GM10266 (cell line): ENCODE results near the gene CLCF1.

Source experiments
- DNase-seq: peaks from one replicate; pipeline ENCODE4 v3.0.0; 2012; ENCODE audit errors: extremely low spot score
- TF ChIP-seq, protein P1 (sequence below): IDR thresholded peaks from 2 replicates; pipeline ENCODE4 v1.5.1; 2012; ENCODE audit warnings: mild to moderate bottlenecking, low read depth; ENCODE audit not compliant: control insufficient read depth, insufficient read depth; ENCODE audit errors: missing control alignments

The CLCF1 gene

DNA sequence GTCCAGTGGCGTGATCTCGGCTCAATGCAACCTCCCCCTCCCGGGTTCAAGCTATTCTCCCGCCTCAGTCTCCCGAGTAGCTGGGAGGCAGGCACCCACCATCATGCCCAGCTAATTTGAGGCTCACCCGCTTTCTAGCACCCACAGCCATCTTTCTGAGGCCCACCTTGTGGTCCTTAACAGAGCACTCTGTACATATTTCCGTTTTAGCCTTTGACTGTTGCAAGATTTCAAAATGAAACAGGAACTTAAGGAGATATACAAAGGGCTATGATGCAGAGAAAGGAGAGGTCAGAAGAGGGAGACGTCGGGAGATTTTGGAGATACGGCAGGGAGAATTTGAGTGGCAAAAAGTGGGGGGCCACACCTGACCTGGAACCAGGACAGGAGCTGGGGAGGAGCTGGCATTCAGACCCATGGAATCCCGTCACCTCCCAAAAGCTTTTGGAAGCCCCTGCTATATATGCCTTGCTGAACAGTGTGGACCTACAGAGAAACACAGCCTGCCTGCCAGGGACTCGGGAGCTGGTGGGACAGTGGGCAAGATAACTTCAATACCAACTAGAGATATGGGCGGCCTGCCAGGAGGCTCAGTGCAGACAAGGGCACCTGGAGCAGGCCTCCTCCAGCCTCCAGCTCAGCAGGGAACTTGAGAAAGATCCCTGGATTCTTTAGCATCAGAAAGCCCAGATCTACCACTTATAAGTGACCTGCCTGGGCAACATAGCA lies 8.0 kb upstream of the CLCF1 start:
- TF ChIP-seq, protein P1, sequence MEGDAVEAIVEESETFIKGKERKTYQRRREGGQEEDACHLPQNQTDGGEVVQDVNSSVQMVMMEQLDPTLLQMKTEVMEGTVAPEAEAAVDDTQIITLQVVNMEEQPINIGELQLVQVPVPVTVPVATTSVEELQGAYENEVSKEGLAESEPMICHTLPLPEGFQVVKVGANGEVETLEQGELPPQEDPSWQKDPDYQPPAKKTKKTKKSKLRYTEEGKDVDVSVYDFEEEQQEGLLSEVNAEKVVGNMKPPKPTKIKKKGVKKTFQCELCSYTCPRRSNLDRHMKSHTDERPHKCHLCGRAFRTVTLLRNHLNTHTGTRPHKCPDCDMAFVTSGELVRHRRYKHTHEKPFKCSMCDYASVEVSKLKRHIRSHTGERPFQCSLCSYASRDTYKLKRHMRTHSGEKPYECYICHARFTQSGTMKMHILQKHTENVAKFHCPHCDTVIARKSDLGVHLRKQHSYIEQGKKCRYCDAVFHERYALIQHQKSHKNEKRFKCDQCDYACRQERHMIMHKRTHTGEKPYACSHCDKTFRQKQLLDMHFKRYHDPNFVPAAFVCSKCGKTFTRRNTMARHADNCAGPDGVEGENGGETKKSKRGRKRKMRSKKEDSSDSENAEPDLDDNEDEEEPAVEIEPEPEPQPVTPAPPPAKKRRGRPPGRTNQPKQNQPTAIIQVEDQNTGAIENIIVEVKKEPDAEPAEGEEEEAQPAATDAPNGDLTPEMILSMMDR: no peak
- DNase-seq: no peak

DNA sequence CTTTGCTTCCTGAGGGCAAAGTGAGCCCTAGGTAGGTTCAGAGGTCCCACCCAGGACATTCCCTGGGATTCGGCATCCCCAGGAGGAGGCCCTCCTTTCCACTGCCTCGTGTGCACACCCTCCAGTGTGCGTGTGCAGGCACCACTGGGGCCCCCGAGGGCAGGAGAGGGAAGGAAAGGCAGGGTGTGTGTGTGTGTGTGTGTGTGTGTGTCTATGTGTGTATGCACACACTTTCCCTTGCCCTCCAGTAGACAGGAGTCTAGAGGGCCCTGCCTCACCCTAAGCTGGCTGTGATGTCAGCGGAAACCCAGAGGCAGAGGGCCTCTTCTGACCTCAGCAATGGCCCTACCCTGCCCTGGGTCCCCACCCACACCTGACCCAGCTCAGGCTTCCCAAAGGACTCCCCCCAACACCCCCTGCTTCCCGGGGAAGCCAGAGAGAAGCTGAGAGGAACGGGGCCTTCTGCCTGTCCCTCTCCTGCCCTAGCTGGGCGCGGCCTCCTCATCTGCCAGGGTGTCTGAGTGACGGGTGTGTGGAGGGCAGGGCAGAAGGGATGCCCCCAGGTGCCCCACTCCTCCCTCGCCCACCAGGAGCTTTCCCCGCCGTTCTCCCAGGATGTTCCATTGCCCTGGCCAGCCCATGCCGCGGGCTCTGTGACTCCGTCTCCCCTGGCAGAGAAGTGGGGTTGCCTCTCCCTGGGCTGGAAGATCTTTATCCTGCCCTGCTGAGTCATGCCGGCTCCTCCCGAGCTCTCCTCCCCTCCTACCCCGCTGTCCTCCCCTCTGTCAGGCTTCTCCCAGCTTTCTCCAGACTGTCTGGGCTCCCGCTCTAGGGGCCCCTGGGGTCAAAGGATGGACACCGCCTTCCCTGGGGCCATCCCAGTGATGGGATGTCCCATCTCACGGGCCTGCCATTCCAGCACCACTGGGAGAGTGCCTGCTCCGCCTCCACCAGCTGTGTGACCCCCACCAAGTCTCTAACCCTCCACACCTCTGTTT lies 6.0 kb upstream of the CLCF1 start:
- TF ChIP-seq, protein P1: no peak
- no peak for DNase-seq

DNA sequence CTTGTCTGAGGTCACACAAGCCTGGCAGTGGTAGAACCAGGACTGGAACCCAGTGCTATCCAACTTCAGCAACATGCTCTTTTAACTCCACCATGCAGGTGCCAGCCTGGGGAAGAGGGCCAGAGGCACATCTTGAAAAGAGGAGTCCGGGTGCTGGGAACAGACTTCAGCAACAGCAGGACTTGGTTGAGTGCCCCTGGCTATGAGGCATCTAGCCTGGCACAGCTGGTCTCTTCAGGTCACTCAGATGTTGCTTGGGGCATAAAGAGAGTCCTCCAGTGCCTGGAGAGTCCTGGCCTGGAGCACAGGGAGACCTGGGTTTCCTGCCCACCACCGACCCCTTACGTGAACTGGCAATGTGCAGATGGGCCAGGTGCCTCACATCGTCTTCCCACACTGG lies 5.1 kb upstream of the CLCF1 start:
- TF ChIP-seq, protein P1: no peak

DNA sequence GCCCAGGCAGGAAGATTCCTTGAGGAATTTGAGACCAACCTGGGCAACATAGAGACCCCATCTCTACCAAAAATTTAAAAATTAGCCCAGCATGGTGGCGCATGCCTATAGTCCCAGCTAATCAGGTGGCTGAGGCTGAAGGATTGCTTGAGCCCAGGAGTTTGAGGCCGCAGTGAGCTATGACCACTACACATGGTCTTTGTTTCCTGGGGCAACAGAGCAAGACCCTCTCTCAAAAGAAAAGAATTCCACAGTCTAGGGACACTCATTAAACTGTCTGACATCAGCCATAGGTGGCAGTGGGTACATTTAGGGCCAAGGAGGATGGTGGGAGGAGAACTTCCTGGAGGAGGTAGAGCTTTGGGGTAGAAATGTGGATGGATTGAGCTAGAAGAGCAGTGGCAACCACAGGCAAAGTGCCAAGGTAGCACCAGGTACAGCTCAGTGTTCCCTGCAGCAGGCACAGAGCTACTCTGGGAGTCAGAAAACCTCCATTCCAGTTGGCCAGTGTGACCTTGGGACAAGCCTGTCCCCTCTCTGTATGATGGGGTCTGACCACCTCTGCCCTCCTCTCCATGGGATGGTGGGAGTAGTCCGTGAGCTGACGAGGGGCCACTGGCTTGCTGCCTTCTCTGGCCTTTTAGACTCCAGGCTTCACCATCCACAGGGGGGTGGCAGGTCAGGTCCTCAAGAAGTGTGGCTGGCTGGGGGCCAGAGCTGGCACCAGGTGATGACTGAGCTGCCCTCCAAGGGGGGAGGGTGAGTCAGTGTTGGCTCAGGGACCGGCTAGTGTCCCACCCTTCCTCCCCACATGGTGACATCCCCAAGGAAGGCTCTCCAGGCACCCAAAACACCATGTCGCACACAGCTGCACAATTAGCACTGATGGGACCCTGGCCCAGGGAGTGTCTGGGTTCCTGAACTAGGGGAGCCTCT lies 3.7 kb upstream of the CLCF1 start:
- TF ChIP-seq, protein P1: no peak
- no peak for DNase-seq

More for the DNA sequence above, 5.1 kb upstream of the CLCF1 start:
- DNase-seq: no peak

DNA sequence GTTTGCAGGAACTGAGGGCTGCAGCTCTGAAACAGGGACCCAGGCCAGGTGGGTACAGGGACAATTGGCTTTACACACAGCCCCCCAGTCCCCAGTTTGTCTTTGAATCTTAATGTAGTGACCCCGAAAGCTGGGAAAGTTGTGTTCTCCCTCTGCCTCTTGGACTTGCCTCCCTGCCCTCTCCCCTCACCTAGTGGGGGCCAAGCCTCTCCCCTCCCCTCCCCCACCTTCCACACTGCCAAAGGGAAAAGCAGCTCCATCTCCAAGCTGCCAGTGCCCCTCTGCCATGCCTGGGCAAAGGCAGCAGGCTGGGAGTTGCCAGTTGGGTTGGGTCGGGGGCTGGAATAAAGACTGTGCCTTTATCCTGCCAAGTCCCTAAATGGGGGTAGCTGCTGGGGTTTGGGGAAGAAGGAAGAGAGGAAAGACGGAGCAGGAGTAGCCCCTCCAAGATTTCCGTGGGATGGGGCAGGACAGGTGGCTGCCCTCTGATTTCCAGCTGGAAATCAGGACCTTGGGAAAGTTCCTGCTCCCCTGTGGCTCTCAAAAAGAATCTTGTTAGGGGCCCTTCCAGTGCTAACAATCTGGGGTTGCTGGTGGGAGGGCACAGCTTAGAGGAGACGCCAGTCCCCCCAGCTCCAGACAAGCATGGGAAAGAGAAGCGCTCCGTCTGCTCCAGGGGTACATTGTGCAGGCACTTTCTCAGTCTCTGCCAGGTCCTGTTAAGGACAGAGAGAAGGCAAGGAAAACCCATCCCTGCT lies 2.8 kb upstream of the CLCF1 start:
- TF ChIP-seq, protein P1: no peak
- DNase-seq: no peak
